ENCODE results near the gene SFRP4. TPM values are rescaled to one million over a fixed set of nuclear protein-coding genes. Genes with fewer than 3 reads are reported as not detected.

Gene SFRP4
- total RNA-seq, 2 donors from 2014 or later, result 3.2 to 25.3 TPM

Other genes with a start within 250 kb of the SFRP4 start
- 1 to 10 TPM in 1 of 2 donors, under 1 TPM in 1; 0.36 to 1.1 TPM for gene GPR141, start 233.1 kb downstream of the SFRP4 start, total RNA-seq
- gene NME8, start 68.2 kb downstream of the SFRP4 start, total RNA-seq, result under 1 TPM in 1 of 2 donors, not detected in 1; 0.91 TPM
- gene EPDR1, start 3.8 kb upstream of the SFRP4 start, total RNA-seq, result 10 to 100 TPM; 38.6 to 77.8 TPM

Measured in prostate gland (tissue), 2 donors.